Neural cell (in vitro differentiated cells): Measurements from ENCODE around the gene MPL. TPM values are rescaled to one million over a fixed set of nuclear protein-coding genes. Genes with fewer than 3 reads are reported as not detected.

Source experiments
- H2AFZ ChIP-seq: fragments of 200-600, 300-800 bp; sonication (generic), shearing (Covaris generic); 2 replicates; pipeline ENCODE4 v1.6.0; 2014; ENCODE audit warnings: low read depth, mild to moderate bottlenecking, antibody characterized with exemption, low read length, moderate library complexity
- H3F3A ChIP-seq: fragments of 200-600 bp; shearing (Covaris generic); 2 replicates; pipeline ENCODE4 v1.6.1; 2016; ENCODE audit warnings: mild to moderate bottlenecking, moderate library complexity, mixed read lengths, antibody characterized with exemption, low read length; ENCODE audit not compliant: insufficient read depth, poor library complexity, severe bottlenecking
- H3K27ac ChIP-seq: fragments of 200-600, 300-800 bp; sonication (generic), shearing (Covaris generic); 2 replicates; pipeline ENCODE4 v1.5.1; 2014; ENCODE audit warnings: mild to moderate bottlenecking, low read length, moderate library complexity
- H3K27me3 ChIP-seq: fragments of 300-800, 200-600 bp; sonication (generic), shearing (Covaris generic); 2 replicates; pipeline ENCODE4 v1.6.0; 2014; ENCODE audit warnings: mild to moderate bottlenecking, low read depth, low read length, moderate library complexity; ENCODE audit not compliant: insufficient read depth
- H3K36me3 ChIP-seq: fragments of 300-800, 200-600 bp; sonication (generic), shearing (Covaris generic); 2 replicates; pipeline ENCODE4 v1.5.1; 2014; ENCODE audit warnings: mild to moderate bottlenecking, antibody characterized with exemption, low read length, moderate library complexity; ENCODE audit not compliant: insufficient read depth
- H3K4me2 ChIP-seq: fragments of 300-800, 200-600 bp; sonication (generic), shearing (Covaris generic); 2 replicates; pipeline ENCODE4 v1.6.0; 2014; ENCODE audit warnings: mild to moderate bottlenecking, low read length
- H3K4me3 ChIP-seq: fragments of 300-800, 200-600 bp; sonication (generic), shearing (Covaris generic); 2 replicates; pipeline ENCODE4 v1.5.1; 2014; ENCODE audit warnings: mild to moderate bottlenecking, low read length, moderate library complexity
- H3K79me2 ChIP-seq: fragments of 200-600 bp; shearing (Covaris generic); replicated peaks from 2 replicates; pipeline ENCODE4 v1.6.0; 2014; ENCODE audit warnings: mild to moderate bottlenecking, low read length, moderate library complexity; ENCODE audit not compliant: insufficient read depth
- H3K9ac ChIP-seq: fragments of 300-800, 200-600 bp; sonication (generic), shearing (Covaris generic); 2 replicates; pipeline ENCODE4 v1.6.1; 2016; ENCODE audit warnings: mild to moderate bottlenecking, low read length, mixed read lengths
- H3K9me2 ChIP-seq: fragments of 200-600 bp; shearing (Covaris generic); 2 replicates; pipeline ENCODE4 v1.6.1; 2016; ENCODE audit warnings: mild to moderate bottlenecking, low read length, mixed read lengths; ENCODE audit not compliant: insufficient read depth
- H3K9me3 ChIP-seq: fragments of 200-600, 300-800 bp; sonication (generic), shearing (Covaris generic); 2 replicates; pipeline ENCODE4 v1.6.1; 2016; ENCODE audit warnings: mild to moderate bottlenecking, mixed run types, low read length, moderate library complexity, mixed read lengths
- H4K20me1 ChIP-seq: fragments of 200-600 bp; shearing (Covaris generic); 2 replicates; pipeline ENCODE4 v1.6.1; 2016; ENCODE audit warnings: mild to moderate bottlenecking, mixed run types; ENCODE audit not compliant: insufficient read depth
- EP300 ChIP-seq: fragments of 450-650 bp; conservative IDR thresholded peaks from 2 replicates; pipeline ENCODE4 v1.6.1; 2014; ENCODE audit warnings: antibody characterized with exemption, mild to moderate bottlenecking, moderate library complexity; ENCODE audit not compliant: poor library complexity, severe bottlenecking
- EZH2 ChIP-seq: fragments of 200-600, 300-800 bp; shearing (Covaris generic), sonication (generic); IDR thresholded peaks from 2 replicates; pipeline ENCODE4 v1.6.1; 2014; ENCODE audit warnings: antibody characterized with exemption, low read length, borderline replicate concordance, mild to moderate bottlenecking; ENCODE audit not compliant: insufficient read depth, poor library complexity, severe bottlenecking
- MXI1 ChIP-seq: fragments of 450-650 bp; conservative IDR thresholded peaks from 2 replicates; pipeline ENCODE4 v1.6.1; 2014; ENCODE audit warnings: antibody characterized with exemption, mild to moderate bottlenecking; ENCODE audit not compliant: poor library complexity, severe bottlenecking
- POLR2AphosphoS5 ChIP-seq: IDR thresholded peaks from 2 replicates; pipeline ENCODE4 v1.6.1; 2012
- RAD21 ChIP-seq: fragments of 450-650 bp; conservative IDR thresholded peaks from 2 replicates; pipeline ENCODE4 v1.6.1; 2014; ENCODE audit warnings: antibody characterized with exemption, mild to moderate bottlenecking, moderate library complexity
- REST ChIP-seq: IDR thresholded peaks from 2 replicates; pipeline ENCODE4 v1.6.1; 2012; ENCODE audit warnings: borderline replicate concordance
- SMC3 ChIP-seq: fragments of 450-650 bp; conservative IDR thresholded peaks from 2 replicates; pipeline ENCODE4 v1.6.1; 2014; ENCODE audit warnings: antibody characterized with exemption, mild to moderate bottlenecking, moderate library complexity; ENCODE audit not compliant: poor library complexity
- TAF1 ChIP-seq: IDR thresholded peaks from 2 replicates; pipeline ENCODE4 v1.6.1; 2012; ENCODE audit warnings: low read depth
- polyA plus RNA-seq: library from polyadenylated mRNA; depleted of rRNA; stranded (reverse); fragments of >200 nt; gene quantifications from 2 replicates; pipeline ENCODE4 v1.2.3, GENCODE V29; 2014
- TF ChIP-seq, protein P1 (sequence below): fragments of 450-650 bp; IDR thresholded peaks from 2 replicates; pipeline ENCODE4 v1.5.1; 2014; ENCODE audit warnings: antibody characterized with exemption, mild to moderate bottlenecking, moderate library complexity; ENCODE audit not compliant: poor library complexity, severe bottlenecking

Gene MPL
- polyA plus RNA-seq, 1 donor from 2014 or later, result not detected

- TF ChIP-seq REST, result no peak
- no peak for TF ChIP-seq SMC3
- TF ChIP-seq EP300, result no peak
- TF ChIP-seq, protein P1, sequence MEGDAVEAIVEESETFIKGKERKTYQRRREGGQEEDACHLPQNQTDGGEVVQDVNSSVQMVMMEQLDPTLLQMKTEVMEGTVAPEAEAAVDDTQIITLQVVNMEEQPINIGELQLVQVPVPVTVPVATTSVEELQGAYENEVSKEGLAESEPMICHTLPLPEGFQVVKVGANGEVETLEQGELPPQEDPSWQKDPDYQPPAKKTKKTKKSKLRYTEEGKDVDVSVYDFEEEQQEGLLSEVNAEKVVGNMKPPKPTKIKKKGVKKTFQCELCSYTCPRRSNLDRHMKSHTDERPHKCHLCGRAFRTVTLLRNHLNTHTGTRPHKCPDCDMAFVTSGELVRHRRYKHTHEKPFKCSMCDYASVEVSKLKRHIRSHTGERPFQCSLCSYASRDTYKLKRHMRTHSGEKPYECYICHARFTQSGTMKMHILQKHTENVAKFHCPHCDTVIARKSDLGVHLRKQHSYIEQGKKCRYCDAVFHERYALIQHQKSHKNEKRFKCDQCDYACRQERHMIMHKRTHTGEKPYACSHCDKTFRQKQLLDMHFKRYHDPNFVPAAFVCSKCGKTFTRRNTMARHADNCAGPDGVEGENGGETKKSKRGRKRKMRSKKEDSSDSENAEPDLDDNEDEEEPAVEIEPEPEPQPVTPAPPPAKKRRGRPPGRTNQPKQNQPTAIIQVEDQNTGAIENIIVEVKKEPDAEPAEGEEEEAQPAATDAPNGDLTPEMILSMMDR, result no peak
- no peak for TF ChIP-seq TAF1
- no peak for TF ChIP-seq RAD21
- TF ChIP-seq MXI1, result no peak
- no peak for TF ChIP-seq EZH2
- TF ChIP-seq POLR2AphosphoS5, result no peak
- Histone ChIP-seq H3K27me3 (no peaks in the 10 kb centered on the region), H4K20me1 (no peaks in the 10 kb centered on the region), H2AFZ (no peak overlapping the region), H3K79me2 (no peaks in the 10 kb centered on the region), H3K9ac (no peak overlapping the region), H3K4me3 (no peak overlapping the region), H3K27ac (no peak overlapping the region), H3K36me3 (no peaks in the 10 kb centered on the region), H3K9me3 (no peaks in the 10 kb centered on the region), H3K9me2 (no peaks in the 10 kb centered on the region), H3F3A (no peaks in the 10 kb centered on the region), H3K4me2 (no peak overlapping the region)
Measured at GRCh38 chr1:43293176-43293575, 44.4 kb upstream of the MPL start.

- H3K79me2 ChIP-seq, result no peaks in the 10 kb centered on the region
- no peak for TF ChIP-seq POLR2AphosphoS5
- TF ChIP-seq REST, result no peak
- TF ChIP-seq TAF1, result no peak
- no peak for TF ChIP-seq SMC3
- TF ChIP-seq EZH2, result no peak
- TF ChIP-seq MXI1, result no peak
- TF ChIP-seq RAD21, result no peak
- TF ChIP-seq, protein P1, result no peak
- TF ChIP-seq EP300, result no peak
Measured at GRCh38 chr1:43293896-43294760, 43.5 kb upstream of the MPL start.

More at GRCh38 chr1:43293896-43294760, 43.5 kb upstream of the MPL start:
- Histone ChIP-seq H3K36me3 (no peaks in the 10 kb centered on the region), H3K9me2 (no peaks in the 10 kb centered on the region), H4K20me1 (no peaks in the 10 kb centered on the region), H3K27me3 (no peaks in the 10 kb centered on the region), H3K4me2 (no peak overlapping the region), H3K9ac (no peak overlapping the region), H3K9me3 (no peaks in the 10 kb centered on the region), H2AFZ (no peak overlapping the region), H3K4me3 (no peak overlapping the region), H3F3A (no peaks in the 10 kb centered on the region), H3K27ac (no peak overlapping the region)
